H1 (cell line): ENCODE measurements around the gene GP5. TPM values are rescaled to one million over a fixed set of nuclear protein-coding genes. Genes with fewer than 3 reads are reported as not detected.

Experiments
- BACH1 ChIP-seq: IDR thresholded peaks from 2 replicates; pipeline ENCODE4 v1.6.1; 2012; ENCODE audit warnings: low read length, improper control_type of control experiment
- BCL11A ChIP-seq, 2 experiments: IDR thresholded peaks; one replicate each; pipeline ENCODE4 v1.6.1; 2011; ENCODE audit warnings: low read depth in 2 of 2, low read length in 2 of 2, mild to moderate bottlenecking in 2 of 2
- BRCA1 ChIP-seq: IDR thresholded peaks from 2 replicates; pipeline ENCODE4 v1.6.1; 2012; ENCODE audit warnings: low read depth, low read length, improper control_type of control experiment
- TAF1 ChIP-seq: IDR thresholded peaks from 2 replicates; pipeline ENCODE4 v1.6.1; 2011; ENCODE audit warnings: mild to moderate bottlenecking, low read depth, low read length
- TAF7 ChIP-seq: optimal IDR thresholded peaks from 2 replicates; pipeline ENCODE3; 2011; ENCODE audit warnings: low read depth, mild to moderate bottlenecking, inconsistent platforms, low read length, moderate library complexity, borderline replicate concordance
- polyA plus RNA-seq, 7 experiments: library from polyadenylated mRNA; depleted of rRNA in 3 of 7; stranded (reverse) in 5 of 7; unstranded in 2 of 7; fragments of >200 nt in 5 of 7; fragments of 200-250 nt in 2 of 7; gene quantifications; 1 replicate in 5 of 7; 2 replicates in 1 of 7; 4 replicates in 1 of 7; pipeline versions ENCODE4 v1.2.1 to v1.2.3, GENCODE V29; 2011 to 2013; ENCODE audit warnings: missing spikeins in 2 of 7, mixed read lengths in 2 of 7
- total RNA-seq: library from RNA; stranded (reverse); fragmentation: NEBNext Ultra II Directional; extraction: Animal tissue kit (Norgen Biotek cat#: 25700); gene quantifications from 2 replicates; pipeline ENCODE4 v1.2.1, GENCODE V29; 2021
- TF ChIP-seq, protein P1 (sequence below), 3 experiments: IDR thresholded peaks; 1 replicate in 2 of 3; 2 replicates in 1 of 3; pipeline versions ENCODE4 v1.5.1 to v1.6.1; 2011; ENCODE audit warnings: low read length in 3 of 3, mild to moderate bottlenecking in 3 of 3, inconsistent platforms in 2 of 3, low read depth in 1 of 3, moderate library complexity in 1 of 3; ENCODE audit not compliant: insufficient read depth in 1 of 3; ENCODE audit errors: control extremely low read depth in 1 of 3
- TF ChIP-seq, protein P2 (sequence below): fragments of 300-600 bp; sonication (generic); IDR thresholded peaks from 2 replicates; pipeline ENCODE4 v1.7.1; 2012; ENCODE audit warnings: low read length, moderate library complexity, mild to moderate bottlenecking, inconsistent platforms; ENCODE audit not compliant: insufficient replicate concordance

Gene GP5
- total and polyA plus RNA-seq, 2 of the 8 experiments (the other 6 are each of a cell fraction or from before 2014, with no cell fraction given): 0.13 to 0.14 TPM

GRCh38 chr3:194351080-194351672 lies 47.9 kb downstream of the GP5 start, which contains the start of gene CPN2 (continued):
- TF ChIP-seq, protein P1, sequence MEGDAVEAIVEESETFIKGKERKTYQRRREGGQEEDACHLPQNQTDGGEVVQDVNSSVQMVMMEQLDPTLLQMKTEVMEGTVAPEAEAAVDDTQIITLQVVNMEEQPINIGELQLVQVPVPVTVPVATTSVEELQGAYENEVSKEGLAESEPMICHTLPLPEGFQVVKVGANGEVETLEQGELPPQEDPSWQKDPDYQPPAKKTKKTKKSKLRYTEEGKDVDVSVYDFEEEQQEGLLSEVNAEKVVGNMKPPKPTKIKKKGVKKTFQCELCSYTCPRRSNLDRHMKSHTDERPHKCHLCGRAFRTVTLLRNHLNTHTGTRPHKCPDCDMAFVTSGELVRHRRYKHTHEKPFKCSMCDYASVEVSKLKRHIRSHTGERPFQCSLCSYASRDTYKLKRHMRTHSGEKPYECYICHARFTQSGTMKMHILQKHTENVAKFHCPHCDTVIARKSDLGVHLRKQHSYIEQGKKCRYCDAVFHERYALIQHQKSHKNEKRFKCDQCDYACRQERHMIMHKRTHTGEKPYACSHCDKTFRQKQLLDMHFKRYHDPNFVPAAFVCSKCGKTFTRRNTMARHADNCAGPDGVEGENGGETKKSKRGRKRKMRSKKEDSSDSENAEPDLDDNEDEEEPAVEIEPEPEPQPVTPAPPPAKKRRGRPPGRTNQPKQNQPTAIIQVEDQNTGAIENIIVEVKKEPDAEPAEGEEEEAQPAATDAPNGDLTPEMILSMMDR (IDR thresholded peaks at IDR 0.05; ENCODE audit: control extremely low read depth in 1 of 3, insufficient read depth in 1 of 3, low read depth in 1 of 3, low read length in 3 of 3): no peak
- no peak for TF ChIP-seq BACH1
- TF ChIP-seq BCL11A (IDR thresholded peaks at IDR 0.05; ENCODE audit: low read depth in 2 of 2, low read length in 2 of 2): no peak
- TF ChIP-seq BRCA1: no peak
- TF ChIP-seq, protein P2, sequence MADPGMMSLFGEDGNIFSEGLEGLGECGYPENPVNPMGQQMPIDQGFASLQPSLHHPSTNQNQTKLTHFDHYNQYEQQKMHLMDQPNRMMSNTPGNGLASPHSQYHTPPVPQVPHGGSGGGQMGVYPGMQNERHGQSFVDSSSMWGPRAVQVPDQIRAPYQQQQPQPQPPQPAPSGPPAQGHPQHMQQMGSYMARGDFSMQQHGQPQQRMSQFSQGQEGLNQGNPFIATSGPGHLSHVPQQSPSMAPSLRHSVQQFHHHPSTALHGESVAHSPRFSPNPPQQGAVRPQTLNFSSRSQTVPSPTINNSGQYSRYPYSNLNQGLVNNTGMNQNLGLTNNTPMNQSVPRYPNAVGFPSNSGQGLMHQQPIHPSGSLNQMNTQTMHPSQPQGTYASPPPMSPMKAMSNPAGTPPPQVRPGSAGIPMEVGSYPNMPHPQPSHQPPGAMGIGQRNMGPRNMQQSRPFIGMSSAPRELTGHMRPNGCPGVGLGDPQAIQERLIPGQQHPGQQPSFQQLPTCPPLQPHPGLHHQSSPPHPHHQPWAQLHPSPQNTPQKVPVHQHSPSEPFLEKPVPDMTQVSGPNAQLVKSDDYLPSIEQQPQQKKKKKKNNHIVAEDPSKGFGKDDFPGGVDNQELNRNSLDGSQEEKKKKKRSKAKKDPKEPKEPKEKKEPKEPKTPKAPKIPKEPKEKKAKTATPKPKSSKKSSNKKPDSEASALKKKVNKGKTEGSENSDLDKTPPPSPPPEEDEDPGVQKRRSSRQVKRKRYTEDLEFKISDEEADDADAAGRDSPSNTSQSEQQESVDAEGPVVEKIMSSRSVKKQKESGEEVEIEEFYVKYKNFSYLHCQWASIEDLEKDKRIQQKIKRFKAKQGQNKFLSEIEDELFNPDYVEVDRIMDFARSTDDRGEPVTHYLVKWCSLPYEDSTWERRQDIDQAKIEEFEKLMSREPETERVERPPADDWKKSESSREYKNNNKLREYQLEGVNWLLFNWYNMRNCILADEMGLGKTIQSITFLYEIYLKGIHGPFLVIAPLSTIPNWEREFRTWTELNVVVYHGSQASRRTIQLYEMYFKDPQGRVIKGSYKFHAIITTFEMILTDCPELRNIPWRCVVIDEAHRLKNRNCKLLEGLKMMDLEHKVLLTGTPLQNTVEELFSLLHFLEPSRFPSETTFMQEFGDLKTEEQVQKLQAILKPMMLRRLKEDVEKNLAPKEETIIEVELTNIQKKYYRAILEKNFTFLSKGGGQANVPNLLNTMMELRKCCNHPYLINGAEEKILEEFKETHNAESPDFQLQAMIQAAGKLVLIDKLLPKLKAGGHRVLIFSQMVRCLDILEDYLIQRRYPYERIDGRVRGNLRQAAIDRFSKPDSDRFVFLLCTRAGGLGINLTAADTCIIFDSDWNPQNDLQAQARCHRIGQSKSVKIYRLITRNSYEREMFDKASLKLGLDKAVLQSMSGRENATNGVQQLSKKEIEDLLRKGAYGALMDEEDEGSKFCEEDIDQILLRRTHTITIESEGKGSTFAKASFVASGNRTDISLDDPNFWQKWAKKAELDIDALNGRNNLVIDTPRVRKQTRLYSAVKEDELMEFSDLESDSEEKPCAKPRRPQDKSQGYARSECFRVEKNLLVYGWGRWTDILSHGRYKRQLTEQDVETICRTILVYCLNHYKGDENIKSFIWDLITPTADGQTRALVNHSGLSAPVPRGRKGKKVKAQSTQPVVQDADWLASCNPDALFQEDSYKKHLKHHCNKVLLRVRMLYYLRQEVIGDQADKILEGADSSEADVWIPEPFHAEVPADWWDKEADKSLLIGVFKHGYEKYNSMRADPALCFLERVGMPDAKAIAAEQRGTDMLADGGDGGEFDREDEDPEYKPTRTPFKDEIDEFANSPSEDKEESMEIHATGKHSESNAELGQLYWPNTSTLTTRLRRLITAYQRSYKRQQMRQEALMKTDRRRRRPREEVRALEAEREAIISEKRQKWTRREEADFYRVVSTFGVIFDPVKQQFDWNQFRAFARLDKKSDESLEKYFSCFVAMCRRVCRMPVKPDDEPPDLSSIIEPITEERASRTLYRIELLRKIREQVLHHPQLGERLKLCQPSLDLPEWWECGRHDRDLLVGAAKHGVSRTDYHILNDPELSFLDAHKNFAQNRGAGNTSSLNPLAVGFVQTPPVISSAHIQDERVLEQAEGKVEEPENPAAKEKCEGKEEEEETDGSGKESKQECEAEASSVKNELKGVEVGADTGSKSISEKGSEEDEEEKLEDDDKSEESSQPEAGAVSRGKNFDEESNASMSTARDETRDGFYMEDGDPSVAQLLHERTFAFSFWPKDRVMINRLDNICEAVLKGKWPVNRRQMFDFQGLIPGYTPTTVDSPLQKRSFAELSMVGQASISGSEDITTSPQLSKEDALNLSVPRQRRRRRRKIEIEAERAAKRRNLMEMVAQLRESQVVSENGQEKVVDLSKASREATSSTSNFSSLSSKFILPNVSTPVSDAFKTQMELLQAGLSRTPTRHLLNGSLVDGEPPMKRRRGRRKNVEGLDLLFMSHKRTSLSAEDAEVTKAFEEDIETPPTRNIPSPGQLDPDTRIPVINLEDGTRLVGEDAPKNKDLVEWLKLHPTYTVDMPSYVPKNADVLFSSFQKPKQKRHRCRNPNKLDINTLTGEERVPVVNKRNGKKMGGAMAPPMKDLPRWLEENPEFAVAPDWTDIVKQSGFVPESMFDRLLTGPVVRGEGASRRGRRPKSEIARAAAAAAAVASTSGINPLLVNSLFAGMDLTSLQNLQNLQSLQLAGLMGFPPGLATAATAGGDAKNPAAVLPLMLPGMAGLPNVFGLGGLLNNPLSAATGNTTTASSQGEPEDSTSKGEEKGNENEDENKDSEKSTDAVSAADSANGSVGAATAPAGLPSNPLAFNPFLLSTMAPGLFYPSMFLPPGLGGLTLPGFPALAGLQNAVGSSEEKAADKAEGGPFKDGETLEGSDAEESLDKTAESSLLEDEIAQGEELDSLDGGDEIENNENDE: no peak
- TF ChIP-seq TAF1: no peak
- no peak for TF ChIP-seq TAF7
- TF ChIP-seq, all 59 proteins: peak for 0
